ENCODE results near the gene NTRK3. TPM values are rescaled to one million over a fixed set of nuclear protein-coding genes. Genes with fewer than 3 reads are reported as not detected.

The NTRK3 gene
- total and polyA plus RNA-seq, 2 of the 13 experiments (the other 11 are each of a cell fraction or from before 2014, with no cell fraction given), result not detected

- no peak overlapping the region for H2AFZ ChIP-seq (ENCODE audit: low read length)
- WGBS (ENCODE audit: low lambda C conversion rate), result 0% methylated on average over 2 of the region's 2 CpGs
- ChIA-PET CTCF (ENCODE audit: low intra/inter-chr PET ratio, low total read pairs) (no interaction called here), POLR2A (no interaction called here)
- no peaks in the 10 kb centered on the region for H3K79me2 ChIP-seq (ENCODE audit: insufficient read depth, low read length)
- H3K4me3 ChIP-seq (replicated peaks in 1 of 3; ENCODE audit: insufficient read depth in 1 of 3, low read depth in 2 of 3, low read length in 3 of 3), result no peak overlapping the region
- DNase-seq (ENCODE audit: low spot score), result no peak
- BruUV-seq (replicated peaks), result no TSS peak
- no peaks in the 10 kb centered on the region for H3K36me3 ChIP-seq (replicated peaks in 1 of 2; ENCODE audit: control insufficient read depth in 1 of 2, insufficient read depth in 2 of 2, low read length in 2 of 2)
- intact Hi-C loops (cut with micrococcal nuclease; ENCODE audit: unreplicated experiment), result no loop called here
- no peak overlapping the region for H3K9ac ChIP-seq (ENCODE audit: insufficient read depth, low read depth, low read length)
- H3K4me1 ChIP-seq (ENCODE audit: insufficient read depth, low read length), result no peaks in the 10 kb centered on the region
- no peak for FAIRE-seq
- ATAC-seq, result no peak
- H3K9me3 ChIP-seq (ENCODE audit: low read length), result no peaks in the 10 kb centered on the region
- no peak overlapping the region for H3K4me2 ChIP-seq (ENCODE audit: low read depth, low read length)
- no peaks in the 10 kb centered on the region for H4K20me1 ChIP-seq (ENCODE audit: insufficient read depth, low read length)
- in situ Hi-C loops (cut with HindIII; ENCODE audit: extremely low pct_ligation_motif_present, low pct_unique_long_range_greater_than_20kb), result no loop called here
- peaks cover 0 to 6% of the 10 kb centered on the region in 2 experiments; a peak in 1 of 5 replicates for H3K27me3 ChIP-seq (ENCODE audit: control insufficient read depth in 1 of 2, insufficient read depth in 2 of 2, low read length in 2 of 2)
- no peak overlapping the region for H3K27ac ChIP-seq (ENCODE audit: extremely low read length, insufficient read depth, low read length)
- TF ChIP-seq CBX5 (CRISPR knock-in tag; IDR thresholded peaks at IDR 0.05; ENCODE audit: borderline replicate concordance) (no peak), ZNF160 (CRISPR knock-in tag; IDR thresholded peaks at IDR 0.05) (no peak), ZNF609 (CRISPR knock-in tag; IDR thresholded peaks at IDR 0.05; ENCODE audit: borderline replicate concordance) (no peak), HCFC1 (IDR thresholded peaks at IDR 0.05; ENCODE audit: low read depth, low read length) (no peak), TBX3 (IDR thresholded peaks at IDR 0.05; ENCODE audit: borderline replicate concordance) (no peak), GZF1 (CRISPR knock-in tag; IDR thresholded peaks at IDR 0.05) (no peak), ZNF580 (CRISPR knock-in tag; IDR thresholded peaks at IDR 0.05; ENCODE audit: borderline replicate concordance, low read depth) (no peak), TRAFD1 (CRISPR knock-in tag; IDR thresholded peaks at IDR 0.05; ENCODE audit: borderline replicate concordance) (no peak), FOXO4 (CRISPR knock-in tag; conservative IDR thresholded peaks at IDR 0.05) (no peak), ZNF337 (CRISPR knock-in tag; IDR thresholded peaks at IDR 0.05; ENCODE audit: borderline replicate concordance, low read depth) (no peak), EEA1 (CRISPR knock-in tag; IDR thresholded peaks at IDR 0.05; ENCODE audit: borderline replicate concordance) (no peak), ZFP41 (CRISPR knock-in tag; IDR thresholded peaks at IDR 0.05; ENCODE audit: borderline replicate concordance) (no peak), MEIS2 (CRISPR knock-in tag; IDR thresholded peaks at IDR 0.05) (no peak), ZNF616 (CRISPR knock-in tag; IDR thresholded peaks at IDR 0.05; ENCODE audit: low read depth) (no peak), SUZ12 (IDR thresholded peaks at IDR 0.05; ENCODE audit: low read depth, low read length) (no peak), FOXM1 (CRISPR knock-in tag; IDR thresholded peaks at IDR 0.05) (no peak), KLF16 (CRISPR knock-in tag; IDR thresholded peaks at IDR 0.05) (no peak), RARA (CRISPR knock-in tag; IDR thresholded peaks at IDR 0.05) (no peak)
Observed at GRCh38 chr15:87954793-87955192, 301.7 kb downstream of the NTRK3 start.
